HG02610 (cell line): Measurements from ENCODE around the gene ARPC5L.

ENCODE experiments used
- ATAC-seq: cut with Tn5 transposase; IDR thresholded peaks from one replicate; pipeline ENCODE4 v1.9.1; 2021; ENCODE audit warnings: mild to moderate bottlenecking, moderate library complexity; ENCODE audit not compliant: unreplicated experiment

ARPC5L gene

DNA sequence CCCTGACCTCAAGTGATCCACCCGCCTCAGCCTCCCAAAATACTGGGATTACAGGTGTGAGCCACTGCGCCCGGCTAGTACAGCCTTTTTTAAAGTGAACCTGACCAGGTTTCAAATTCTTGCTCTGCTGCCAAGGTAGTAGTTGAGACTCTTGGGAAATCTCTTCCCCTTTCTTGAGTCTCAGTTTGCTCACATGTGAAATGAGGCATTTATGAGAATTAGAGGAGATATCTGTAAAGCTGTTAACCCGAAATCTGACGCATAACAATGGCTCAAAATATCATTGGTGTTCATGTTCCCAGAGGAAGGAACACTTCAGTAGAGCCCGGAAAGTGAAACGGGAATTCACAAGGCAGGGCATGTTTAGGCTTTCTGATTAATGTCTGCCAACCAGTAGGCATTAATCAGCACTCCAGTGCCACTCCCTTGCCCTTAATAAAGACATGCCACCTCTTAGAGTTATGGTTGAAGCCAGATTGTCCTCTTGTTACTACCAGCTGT is 1.5 kb downstream of the ARPC5L start:
- no peak for ATAC-seq

DNA sequence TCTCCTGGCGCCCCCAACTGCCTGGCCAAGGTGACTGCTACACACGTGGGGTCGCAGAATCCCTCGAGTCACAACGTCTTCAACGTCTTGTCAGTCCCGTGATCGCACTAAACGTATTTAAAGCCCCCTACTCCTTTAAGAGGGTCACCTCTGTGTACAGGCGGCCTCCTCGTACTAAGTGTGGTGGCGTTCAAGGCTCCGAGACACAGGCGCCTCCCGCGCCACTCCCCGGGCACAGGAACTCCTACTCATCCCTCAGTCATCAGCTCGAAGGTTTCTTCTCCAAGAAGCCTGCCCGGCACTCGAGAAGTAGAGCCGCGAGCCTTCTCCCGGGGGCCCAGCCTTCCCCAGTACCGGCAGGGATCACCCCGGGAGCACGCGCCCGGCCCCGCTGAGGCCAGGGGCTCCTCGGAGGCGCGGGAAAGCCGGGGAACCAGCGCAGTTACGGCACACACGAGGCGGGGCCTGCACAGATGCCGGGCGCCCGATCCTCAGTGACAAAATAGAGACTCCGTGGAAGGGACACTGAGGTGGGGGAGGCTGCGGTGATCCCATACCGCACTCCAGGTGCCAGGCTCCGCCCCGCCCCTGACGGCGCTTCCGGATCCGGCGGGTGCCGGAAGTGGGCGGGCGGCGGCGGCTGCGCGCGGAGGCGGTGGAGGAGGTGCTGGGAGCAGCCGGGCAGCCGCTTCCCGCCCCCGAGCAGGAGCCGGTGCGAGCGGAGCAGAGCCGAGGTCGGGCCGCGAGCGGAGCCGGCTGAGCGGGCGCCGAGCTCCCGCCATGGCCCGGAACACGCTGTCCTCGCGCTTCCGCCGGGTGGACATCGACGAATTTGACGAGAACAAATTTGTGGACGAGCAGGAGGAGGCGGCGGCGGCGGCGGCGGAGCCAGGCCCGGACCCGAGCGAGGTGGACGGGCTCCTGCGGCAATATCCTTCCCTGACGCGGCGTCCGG is 6.9 kb downstream of the ARPC5L start:
- ATAC-seq, result peak; percentile 58

DNA sequence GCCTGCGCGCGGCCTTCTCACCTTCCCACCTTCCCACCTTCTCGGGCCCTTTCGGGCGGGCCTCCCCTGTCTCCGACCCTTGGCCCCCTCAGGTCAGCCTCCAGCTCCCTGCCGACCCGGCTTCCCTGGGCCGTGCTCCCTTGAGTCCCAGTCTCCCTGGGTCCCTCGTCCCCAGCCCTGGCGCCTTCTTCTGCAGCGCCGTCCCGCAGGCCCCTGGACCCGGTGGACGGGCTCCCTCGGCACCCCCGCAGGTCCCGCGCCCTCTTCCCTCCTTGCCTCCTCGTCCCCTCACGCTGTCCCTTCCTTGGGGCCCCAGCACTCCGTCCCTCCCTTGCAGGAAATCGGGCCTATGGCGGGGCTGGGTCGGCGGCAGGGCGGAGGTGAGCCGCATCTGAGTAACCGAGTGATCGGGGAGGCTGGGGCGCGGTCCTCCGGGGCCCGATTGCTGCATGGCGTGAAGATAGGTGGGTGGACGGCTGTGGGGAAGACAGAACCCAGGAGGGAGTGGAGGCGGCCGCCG is 7.6 kb downstream of the ARPC5L start:
- no peak for ATAC-seq

DNA sequence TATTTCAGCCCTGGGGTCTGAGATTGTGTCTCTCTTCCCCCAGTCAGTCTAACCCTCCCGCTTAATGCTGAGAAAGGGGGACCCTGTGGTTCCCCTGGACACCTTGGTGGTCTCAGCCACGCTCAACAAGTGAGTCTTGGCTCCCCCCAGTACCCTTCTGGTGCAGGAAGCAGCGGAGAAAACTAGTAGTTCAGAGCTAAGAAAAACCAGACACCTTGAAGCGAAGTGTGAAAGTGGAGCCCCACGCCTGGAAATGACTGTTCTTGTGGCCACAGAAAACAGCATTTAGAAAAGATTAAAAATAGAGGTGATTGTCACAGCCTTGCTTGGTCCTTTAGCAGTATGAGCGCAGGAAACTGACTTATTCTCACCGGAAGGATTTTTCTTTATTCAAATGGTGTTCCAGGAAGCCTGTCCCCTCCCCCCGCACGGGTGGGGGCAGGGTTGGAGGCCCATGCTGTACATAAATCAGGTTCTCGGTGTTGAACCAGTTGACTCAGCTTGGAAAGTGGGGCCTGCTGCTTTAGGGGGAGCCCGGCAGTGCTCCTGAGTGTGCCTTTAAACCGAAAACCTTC is 8.1 kb downstream of the ARPC5L start:
- peak; percentile 55 for ATAC-seq

DNA sequence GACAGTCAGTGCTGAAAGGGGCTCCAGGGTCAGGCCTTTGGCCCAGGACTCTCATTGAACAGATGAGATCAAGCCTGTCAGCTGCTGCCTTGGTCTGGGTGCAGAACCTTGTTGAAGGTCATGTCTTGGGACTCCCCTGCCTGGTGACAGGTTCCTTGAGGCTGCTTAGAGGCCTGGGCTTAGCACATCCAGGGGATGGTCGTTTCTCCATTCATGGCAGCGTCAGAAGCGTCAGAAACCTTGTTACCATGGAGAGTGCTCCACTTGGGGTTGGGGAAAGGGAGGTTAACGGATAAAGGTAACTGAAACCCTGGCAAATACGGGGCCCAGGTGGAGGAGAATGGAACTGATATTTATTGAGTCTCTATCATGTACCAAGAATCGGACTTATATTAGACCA is 8.8 kb downstream of the ARPC5L start:
- no peak for ATAC-seq

DNA sequence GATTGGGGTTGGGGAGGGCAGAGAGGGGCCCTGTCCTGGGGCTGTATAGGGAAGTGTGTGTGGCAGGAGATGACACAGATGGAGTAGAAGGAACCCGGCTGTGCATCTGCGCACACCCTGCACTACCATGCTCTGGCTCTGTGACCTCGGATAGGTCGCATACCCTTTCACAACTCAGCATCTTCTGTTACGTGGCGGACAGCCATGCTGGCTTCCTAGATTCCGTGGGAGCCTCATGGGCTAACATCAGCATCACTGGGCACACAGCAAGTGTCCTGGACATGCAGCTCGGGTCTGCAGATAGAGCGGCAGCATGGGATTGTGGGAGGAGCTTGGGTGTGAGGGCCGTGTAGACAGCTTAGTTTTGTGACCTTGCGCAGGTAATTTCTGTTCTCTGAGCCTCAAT is 9.2 kb downstream of the ARPC5L start:
- ATAC-seq, result no peak

DNA sequence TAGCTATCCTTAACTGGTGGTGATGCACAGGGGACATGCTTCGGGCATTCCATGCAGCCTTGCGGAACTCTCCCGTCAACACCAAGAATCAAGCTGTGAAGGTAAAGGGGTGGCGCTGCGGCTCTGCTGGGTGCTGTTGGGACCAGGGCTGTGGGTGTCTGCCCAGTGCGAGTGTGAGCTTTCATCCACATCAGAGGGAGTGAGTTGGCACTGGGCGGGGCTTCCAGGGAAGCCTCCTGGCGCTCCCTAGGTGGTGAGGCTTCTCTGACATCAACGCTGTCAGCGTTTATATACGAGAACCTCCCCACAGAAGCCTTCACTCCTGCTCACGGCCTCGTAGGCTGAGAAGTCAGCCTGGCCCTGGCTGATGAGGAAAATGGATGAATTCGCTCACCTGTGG is 11.7 kb downstream of the ARPC5L start:
- no peak for ATAC-seq

DNA sequence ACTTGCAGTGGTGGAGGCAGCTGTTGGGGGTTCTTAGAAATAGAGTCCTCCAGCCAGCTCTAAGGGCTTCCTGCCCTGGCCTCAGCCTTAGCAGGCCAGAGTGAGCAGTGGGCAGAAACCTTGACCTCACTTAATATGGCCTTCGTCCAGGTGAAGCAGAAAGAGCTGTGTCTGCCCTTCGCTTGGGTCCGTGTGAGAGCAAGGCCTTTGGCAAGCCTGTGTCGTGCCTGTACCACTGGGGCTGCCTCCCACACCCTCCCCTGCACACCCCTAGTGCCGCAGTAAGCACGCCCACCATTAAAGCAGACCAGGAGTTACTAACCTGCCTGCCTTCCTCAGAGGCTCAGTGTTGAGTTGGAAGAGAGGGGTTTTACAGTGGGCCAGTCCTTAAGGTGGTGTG is 13.6 kb downstream of the ARPC5L start:
- ATAC-seq, result no peak

DNA sequence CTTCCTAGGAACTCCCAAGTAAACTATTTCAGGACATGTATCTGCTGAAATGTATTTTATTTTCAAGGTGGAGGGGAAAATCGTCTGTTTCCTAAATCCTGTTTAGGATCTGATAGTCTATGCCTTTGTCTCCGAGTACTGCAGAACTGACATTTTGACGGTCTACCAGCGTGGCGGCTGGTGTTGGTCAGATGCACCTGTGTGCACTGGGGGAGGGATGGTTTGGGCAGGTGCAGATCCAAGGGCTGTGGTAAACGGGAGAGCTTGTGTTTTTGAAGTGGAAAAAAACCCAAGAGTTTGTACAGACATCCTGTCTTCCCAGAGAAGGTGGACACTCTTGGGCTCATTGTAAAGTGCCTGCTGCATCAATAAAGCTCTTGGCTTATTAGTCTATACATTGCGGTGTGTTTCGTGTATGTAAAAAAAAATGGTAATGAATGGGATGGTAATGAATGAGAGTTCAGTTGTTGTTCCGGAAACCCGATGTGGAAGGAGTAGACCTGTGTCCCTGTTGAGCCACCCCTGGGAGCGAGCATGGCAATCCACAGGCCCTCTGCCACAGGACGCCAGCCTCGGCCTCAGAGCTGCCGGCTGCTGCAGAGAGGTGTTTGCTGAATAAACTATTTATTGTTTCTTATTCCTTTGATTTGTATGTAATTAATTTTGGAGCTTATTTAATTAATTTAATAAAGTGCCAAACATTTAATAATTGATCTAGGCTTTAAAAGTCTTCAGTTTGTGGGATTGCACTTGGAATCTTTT is 15.3 kb downstream of the ARPC5L start:
- no peak for ATAC-seq

DNA sequence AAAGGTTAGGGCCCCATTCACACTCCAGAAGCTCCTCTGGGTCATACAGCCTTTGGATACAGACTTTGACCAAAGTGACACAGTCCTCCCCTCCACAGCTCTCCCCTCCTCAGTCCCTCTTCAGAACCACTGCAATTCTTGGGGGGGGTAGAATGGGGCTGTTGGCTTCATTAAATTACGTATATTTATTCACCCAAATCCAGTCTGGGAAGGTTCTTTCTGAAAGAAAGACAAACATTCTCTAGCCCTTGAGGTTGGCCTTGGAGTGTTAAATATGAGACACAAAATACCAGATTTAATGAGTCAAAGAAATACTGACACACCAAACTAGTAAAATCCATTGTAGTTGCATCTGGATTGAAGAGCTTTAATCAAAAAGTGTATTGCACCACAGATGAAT is 16.1 kb downstream of the ARPC5L start:
- ATAC-seq, result no peak

DNA sequence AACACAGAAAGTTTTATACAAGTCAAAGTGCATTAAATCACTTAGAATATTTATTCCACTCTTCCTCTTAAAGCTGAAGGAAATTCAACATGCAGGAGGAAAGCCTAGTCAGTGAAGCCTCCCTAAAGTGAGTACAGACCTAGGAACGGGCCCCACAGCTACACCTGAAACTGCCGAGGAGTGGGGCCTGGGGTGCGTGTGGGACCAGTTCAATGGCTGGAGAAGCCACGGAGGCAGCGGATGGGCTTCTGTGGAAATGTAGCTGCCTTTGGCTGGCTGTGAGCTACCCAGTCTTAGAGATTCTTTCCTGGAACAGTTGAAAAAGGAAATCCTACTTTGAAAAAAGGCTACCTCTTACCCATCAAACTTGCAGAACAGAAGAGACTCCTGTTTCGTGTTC is 16.6 kb downstream of the ARPC5L start:
- ATAC-seq, result no peak

DNA sequence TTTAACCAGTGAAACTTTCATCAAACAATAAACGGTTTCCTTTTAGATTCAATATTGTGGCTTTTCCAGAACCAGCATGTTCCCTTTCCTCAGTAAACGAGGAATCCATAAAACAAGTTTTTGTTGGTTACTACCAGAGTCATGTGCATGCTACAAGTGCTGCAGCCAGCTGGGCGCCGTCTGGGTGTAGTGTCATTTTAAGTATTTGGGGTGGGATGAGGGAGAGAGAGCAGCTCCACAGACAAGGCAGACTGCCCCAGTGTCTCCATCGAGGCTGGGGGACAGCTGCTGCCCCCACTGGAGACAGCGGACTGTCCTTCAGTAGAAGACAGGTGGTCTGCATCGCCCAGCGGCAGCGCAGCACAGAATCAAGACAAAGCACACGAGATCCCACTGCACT is 17.3 kb downstream of the ARPC5L start:
- no peak for ATAC-seq

DNA sequence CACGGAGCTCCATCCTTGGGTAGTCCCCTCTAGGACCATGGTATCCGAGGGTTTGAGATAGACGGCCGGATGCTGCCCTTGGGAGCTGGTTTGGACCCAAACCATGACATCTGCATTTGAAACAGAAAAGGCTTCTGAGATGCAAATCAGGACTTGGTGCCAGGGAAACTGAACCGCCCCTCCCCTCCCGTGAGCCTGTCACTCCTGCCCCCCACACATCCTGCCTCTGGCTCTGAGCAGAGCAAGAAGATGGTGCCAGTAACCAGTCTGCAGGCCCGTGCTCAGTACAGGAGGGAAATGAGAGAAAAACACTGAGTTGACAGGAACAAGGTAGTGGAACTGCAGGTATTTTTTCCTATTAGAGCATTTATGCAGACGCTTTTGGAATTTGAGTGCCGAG is 18.6 kb downstream of the ARPC5L start:
- no peak for ATAC-seq

DNA sequence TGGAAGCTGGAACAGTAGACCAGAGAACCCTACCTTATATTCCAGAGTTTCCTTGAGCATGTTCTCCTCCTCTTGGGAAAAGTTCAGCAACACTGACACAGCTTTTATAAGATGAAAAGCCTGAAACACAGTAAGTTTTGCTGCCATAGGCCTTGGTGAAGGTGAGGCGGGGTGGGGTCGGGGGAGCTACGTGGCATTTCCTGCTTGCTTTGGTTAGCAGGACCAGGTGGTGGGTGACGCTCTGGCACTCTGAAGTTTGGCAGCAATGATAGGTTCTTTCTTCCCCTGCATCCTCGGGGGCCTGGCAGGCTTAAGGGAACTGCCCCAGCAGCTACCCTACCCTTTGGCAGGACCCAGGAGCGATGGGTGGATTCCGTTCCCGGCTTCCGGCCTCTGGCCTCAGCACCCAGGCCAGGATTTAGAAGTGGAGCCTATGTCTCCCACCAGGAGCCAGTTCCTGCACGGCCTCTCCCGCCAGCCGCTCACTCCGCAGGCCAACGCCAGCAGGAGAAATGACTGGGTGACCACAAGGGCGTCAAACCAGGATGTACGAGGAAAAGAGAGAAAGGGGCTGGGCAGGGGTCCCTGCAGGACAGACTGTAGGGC is 19.3 kb downstream of the ARPC5L start:
- no peak for ATAC-seq

DNA sequence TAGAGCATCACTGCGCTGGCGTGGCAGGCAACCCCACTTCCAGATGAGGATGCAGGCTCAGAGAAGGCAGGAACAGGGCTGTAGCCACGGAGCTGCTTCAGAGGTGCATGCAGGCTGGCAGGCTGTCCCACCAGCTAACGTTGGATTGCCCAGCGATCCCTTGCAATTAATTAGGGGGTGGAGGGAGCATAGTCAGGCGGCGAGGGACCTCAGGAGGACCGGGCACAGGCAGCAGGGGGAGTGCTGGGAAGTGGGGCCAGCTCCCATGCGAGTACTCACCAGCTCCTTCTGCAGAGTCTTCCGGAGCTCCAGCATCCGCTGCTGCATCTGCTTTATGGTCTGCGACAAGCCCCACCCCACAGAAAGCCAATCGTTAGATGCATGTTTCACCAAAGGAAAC is 20.3 kb downstream of the ARPC5L start:
- ATAC-seq, result no peak

DNA sequence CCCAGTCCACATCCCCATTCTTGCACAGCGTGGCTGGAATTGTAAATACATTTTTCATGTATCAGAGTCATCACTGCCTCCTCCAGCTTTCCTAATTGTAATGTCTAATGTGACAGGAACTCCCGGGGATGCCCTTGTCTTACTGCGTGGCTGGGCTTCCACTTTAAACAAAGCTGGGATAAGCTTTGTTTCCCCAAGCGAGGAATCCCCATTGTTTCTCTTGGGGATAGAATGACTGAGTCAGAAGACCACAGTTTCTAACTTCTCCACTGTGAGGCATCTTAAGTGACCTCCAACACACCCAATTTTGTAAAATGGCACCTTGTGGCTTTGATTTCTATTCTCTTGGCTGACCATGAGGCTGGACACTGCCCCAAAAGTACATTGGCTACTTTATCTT is 22.4 kb downstream of the ARPC5L start:
- no peak for ATAC-seq

DNA sequence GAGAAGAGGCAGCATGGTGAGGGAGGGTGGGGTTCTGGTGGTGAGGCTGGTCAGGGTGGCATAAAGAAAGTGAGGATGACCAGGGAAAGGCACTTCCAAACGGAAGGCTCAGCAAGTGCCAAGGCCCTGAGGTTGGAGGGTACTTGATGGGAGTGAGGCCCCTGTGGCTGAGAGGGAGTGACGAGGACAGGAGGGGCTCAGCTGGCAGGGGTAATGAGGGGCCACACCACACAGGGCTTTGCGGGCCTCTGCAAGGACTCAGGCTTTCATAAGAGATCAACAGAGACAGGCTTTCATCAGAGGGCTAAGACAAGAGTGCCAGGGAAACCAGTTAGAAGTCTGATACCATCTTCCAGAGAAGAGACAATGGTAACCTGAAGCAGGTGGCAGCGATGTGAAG is 23.6 kb downstream of the ARPC5L start:
- ATAC-seq, result no peak

DNA sequence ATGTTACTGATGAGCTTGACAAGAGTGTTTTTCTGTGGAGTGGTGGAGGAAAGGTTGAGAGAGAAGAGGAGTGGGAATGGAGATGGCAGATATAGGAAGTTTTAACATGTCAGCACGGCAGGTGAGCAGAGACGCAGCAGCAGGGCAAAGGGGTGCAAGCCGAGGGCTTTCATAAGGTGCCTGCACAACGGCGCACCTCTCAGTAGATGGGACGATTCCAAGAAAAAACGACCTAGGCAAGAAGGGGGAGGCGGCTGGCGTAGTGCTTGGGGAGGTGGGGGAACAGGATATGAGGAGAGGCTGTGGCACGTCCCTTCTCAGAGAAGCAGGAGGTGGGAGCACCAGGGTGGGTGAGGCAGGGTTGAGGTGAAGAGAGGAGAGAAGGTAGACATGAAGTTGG is 24.5 kb downstream of the ARPC5L start:
- ATAC-seq, result no peak

DNA sequence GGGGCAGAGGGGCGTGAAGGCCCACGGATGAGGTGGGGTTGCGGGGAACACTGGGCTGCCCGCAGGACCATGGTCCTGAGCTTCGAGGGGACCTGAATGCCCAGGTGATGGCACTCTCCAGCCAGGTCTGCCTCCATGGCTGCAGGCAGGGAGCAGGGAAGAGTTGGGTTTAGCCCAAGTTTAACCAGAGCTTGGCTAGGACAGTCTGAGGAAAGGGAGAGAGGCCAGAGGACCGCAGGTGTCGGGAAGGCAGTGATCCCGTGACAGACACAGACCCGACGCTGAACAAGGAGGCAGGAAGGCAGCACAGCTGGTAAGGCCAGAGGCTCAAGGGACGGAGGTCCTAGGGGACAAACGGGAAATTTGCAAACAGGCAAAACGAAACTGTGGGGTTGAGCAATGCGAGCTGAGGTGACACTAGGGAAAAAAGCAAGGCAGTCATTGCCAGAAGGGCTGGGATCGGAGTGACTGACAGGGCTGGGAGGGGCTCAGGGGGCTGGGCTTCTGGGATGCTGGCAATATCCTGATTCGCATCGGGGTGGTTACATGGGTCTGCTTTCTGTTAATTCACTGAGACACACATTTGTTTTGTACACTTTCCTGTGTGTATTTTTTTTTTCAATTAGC is 25.0 kb downstream of the ARPC5L start:
- no peak for ATAC-seq

DNA sequence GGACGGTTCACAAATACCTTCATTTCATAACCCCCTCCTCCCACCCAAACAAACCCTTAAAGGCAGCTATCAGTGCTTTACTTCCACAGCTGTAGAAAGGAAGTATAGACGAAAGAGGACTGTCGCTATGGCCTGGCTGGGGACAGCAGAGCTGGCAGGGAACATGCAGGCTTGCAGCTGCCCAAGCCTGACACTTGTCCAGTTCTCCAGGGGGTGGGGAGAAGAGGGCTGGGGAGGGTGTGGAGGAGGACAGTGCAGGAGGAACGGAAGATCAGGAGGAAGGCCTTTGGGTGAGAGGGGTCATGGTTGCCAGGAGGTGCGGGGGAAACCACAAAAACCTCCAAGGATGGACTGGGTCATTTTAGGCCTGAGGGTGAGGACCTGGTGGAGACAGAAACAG is 25.9 kb downstream of the ARPC5L start:
- no peak for ATAC-seq

DNA sequence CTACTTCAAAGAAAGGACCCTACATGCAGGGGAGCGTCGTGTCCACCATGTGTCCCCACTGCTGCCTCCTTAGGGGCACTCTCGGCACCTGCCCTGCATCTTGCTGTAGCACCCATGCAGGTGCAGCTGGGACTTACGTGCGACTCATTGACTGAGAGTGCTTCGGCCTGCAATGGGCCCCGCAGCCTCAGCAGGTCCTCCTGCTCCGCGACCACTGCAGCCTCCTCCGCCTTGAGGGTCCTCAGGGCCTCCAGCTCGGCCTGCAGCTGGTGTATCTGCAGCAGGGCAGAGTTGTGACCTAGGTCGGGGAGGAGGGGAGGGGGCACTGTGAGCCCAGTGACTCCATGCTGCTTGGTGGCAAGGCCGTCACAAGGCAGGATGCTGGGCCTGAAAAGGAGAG is 27.1 kb downstream of the ARPC5L start:
- ATAC-seq, result no peak
